ENCODE measurements around the gene PTPRD.
"Not testable (repeated sequence)": the region's sequence is repeated elsewhere in the genome, so short reads cannot be mapped to it uniquely, and the experiment has no call there.

PTPRD gene

DNA sequence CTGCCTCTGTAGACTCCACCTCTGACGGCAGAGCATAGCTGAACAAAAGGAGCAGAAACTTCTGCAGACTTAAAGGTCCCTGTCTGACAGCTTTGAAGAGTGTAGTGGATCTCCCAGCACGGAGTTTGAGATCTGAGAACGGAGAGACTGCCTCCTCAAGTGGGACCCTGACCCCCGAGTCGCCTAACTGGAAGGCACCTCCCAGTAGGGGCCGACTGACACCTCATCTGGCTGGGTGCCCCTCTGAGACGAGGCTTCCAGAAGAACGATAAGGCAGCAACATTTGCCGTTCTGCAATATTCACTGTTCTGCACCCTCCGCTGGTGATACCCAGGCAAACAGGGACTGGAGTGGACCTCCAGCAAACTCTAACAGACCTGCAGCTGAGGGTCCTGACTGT is 1186.3 kb downstream of the PTPRD start:
- not testable (repeated sequence) for DNase-seq

DNA sequence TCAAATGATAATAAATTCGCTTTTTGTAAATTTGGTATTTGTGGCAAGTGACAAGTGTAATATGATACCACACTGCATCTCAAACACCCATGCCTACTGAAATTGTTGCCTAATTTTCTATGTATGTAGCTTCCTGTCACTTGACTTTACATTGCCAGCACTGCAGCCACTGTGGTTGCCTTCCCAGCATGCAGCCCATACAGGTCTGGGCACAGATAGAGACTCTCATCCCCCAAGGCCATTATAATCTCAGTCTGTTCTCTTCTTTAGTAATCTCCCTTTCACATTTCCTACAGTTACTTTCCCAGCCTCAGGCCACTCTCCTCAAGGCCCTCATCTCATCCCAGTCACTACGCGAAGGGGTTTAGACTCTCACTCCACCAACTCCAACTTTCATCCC is 1200.6 kb downstream of the PTPRD start:
- DNase-seq: no peak

GRCh38 chr9:9410736-9411135 is 1202.1 kb downstream of the PTPRD start:
- no peak for DNase-seq

DNA sequence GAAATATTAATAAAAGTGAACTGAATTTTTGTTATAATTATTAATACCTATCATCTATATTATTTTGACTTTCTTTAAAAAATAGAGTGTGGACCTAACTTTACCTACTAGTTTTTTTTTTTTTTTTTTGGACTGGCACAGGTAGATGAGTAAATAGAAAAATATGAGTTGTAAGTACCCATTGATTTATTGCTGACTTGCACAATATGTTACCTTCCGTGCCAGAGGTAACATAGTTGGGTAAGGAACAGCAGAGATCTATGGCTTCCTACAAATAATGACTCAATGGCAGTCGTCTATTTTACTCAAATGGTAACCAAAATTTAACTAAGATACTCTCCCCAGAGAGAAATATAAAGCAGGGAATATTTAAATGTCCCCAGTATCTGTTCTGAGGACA is 1212.8 kb downstream of the PTPRD start:
- DNase-seq: no peak

GRCh38 chr9:9396518-9396917 is 1216.3 kb downstream of the PTPRD start:
- no peak for DNase-seq

DNA sequence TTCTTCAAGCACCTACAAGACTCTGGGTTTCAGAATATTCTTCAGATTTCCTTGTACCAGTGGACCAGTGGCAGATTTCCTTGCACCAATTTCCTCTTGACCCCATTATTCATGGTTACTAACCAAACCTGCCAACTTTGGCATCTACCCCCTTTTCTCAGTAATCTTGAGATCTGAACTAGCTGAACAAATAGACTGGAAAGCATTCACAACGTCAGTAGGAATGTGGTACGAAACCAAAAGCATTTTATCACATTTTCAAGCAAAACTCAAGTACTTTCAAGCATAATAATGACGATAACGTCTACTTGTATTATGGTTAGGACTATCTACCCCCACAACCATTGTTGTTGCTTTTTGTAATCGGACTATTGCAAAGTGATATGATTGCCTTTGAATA is 1217.3 kb downstream of the PTPRD start:
- DNase-seq: no peak

DNA sequence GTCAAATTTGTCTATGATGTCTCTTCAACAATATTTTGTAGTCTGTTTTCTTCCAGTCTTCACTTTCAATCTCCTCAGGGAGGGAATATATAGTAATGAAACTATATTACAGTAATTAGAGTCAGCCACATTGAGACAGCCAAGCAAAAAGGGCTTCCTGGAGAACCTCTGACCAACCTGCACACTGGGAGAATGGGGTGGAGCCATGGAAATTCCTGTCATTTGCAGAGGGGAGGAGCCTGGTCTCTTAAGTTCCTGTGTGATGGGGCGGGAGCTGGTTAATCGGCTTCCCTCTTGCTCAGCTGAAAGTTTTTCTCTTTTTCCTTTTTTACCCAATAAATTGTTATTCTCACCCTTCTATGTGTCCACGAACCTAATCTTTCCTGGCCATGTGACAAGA is 1220.0 kb downstream of the PTPRD start:
- no peak for DNase-seq

- DNase-seq: no peak
These were observed 1222.9 kb downstream of the PTPRD start for GRCh38 chr9:9389904-9390303.

GRCh38 chr9:9387511-9388115 is 1225.2 kb downstream of the PTPRD start:
- no peak for DNase-seq

DNA sequence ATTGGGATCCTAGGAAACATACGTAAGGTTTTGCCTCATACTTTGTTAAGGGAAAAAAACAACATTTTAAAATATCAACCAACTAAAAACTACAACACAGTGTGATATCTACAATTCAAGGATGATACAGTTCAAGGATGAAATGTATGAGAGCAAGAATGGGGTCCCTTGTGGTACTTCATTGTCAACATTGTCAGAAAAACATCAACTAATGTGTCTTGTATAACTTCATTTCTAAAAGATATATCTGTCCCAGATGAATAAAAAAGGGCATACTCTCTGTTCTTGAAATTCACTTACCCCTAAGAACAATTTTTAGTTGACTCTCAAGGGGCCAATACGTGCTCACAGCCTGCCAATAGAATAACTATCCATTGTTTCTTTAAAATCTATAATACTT is 1250.5 kb downstream of the PTPRD start:
- DNase-seq: no peak

- DNase-seq: no peak
These were observed 1259.8 kb downstream of the PTPRD start for GRCh38 chr9:9352877-9353481.

DNA sequence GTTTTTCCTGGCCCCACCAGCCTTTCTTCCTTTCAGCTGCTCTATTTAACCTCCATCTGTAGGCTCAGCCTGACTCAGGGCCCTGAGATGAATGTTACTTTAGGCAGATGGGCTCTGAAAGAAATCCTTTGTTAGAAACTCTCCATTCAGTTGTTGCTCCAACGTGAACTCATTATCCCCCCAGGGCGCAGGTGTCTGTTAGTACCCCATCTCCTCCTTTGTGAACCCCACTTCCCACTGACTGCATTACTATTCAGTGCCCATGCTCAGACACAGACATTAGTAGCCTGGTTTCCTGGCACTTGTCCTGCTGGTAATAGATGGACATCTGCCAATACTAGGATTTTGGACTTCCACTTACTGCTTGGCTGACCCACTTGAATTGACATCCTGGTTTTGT is 1271.6 kb downstream of the PTPRD start:
- DNase-seq: no peak

- no peak for DNase-seq
These were observed 1275.7 kb downstream of the PTPRD start for GRCh38 chr9:9337129-9337528.

GRCh38 chr9:9326749-9327148 is 1286.1 kb downstream of the PTPRD start:
- no peak for DNase-seq

DNA sequence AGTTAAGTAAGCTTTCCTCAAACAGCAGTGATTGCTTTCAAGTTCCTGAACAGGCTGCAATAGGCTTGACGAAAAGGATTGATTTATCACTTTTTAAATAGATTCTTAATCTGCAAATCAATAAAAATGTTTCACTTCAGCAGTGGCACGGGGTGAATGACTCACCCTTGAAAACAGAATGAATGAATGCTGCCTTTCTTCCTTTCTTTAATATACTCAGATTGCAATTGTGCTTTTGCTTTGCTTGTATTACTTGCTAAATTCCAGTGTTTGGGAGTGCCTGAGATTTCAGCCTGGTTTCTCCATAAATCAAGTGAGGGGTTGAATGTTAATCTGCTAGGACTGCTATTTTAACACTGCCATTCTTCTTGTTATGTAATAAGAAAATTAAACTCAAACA is 1293.8 kb downstream of the PTPRD start:
- DNase-seq: no peak

DNA sequence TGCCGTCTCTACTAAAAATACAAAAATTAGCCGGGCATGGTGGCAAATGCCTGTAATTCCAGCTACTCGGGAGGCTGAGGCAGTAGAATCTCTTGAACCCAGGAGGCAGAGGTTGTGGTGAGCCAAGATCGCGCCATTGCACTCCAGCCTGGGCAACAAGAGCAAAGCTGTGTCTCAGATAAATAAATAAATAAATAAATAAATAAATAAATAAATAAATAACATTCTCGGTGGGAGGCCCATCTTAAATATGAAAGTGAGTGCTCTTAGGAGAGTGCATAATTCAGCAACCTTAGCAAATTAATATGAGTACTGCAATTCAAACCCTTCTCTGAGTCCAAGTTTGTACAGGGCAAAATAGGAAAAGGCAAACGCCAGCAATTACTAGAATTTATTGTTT is 1302.1 kb downstream of the PTPRD start:
- not testable (repeated sequence) for DNase-seq

- DNase-seq: no peak
These were observed 1307.2 kb downstream of the PTPRD start for GRCh38 chr9:9305600-9305999.

DNA sequence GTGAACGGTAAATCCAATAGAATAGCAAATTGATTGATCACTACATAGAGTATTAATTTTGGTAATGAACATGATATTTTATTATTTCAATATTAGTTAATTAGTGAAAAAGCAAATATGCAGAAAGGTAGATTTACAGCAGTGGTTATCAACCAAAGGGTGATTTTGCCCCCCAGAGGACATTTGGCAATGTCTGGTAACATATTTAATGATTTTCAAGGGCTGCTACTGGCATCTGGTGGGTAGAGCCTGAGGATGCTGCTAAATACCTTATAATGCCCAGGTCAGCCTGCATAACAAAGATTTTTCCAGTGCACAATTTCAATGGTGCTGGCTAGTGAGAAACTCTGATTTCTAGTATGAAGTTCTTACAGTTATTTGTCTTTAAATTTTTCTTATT is 1313.7 kb downstream of the PTPRD start:
- DNase-seq: no peak

DNA sequence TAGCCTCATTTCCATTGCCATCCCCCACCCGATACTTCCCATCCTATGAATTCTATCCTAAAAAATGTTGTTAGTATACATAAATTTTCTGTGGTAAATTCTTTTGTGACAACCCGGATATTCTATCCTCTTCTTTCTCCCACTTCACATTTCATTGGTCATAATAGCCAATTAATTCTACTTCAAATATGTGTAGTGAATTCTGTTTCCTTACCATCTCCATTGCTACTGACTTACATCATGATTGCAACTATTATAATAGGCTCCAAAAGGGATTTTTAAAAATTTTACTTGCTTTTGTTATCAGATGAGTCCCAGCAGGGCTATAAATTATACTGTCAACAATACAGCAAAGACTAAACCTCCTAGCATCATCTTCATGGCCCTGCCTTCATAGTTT is 1326.8 kb downstream of the PTPRD start:
- no peak for DNase-seq

DNA sequence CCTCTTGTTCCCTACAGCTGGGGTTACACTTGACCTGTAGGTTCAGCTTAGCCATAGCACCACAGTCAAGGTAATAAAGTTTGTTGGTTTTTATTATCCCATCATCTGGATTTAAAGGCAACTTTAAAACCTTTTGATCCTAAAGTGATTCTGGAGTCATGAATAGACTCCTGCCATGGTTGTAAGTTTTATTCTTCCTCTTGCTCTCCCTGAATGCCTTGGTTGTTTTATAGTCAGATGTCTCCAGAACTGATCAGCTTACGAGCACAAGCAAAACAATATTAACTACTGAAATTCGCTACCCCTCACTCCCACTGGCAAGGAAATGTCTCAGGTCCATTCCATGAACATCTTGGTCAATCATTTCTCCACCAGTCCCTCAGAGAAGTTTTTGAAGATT is 1328.6 kb downstream of the PTPRD start:
- DNase-seq: no peak

GRCh38 chr9:9283159-9283986 is 1329.4 kb downstream of the PTPRD start:
- DNase-seq: no peak

DNA sequence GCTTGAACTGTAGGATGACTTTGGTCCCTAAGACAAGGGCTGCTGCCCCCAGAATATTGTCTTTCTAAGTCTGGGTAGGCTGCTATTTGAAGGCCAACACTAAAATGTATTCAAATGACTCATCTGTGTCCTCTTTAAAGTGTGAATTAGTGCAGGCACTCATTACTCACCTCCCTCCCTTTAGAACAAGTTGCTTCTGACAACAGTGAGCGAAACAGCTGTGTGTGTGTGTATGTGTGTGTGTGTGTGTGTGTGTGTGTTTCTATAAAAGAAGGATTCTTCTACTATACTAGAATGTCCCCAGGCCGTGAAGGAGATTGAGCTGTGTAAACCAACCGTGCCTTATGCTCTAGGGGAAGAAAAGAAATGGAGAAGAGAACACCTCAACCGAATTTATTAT is 1337.2 kb downstream of the PTPRD start:
- DNase-seq: no peak

DNA sequence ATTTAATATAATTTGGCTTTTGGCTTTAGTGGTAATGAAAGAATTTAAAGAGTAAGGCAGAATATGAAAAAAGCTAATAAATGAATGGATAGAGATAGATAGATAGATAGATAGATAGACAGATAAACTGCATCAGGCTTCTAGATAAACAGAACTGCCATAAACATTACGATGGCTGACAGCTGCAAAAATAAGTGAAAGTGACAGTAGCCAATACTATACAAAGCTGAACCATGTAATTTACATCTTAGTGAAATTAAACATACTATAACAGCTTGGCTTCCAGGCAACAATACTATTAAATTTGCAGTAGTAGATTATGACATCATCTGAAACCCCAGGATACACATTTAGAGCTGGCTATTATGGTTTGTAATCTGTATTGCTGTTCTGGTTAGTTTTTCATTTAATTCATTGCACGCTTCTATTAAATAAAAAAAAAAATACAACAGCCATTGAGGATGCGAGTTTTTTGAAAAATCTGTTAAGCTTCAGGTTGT is 1354.8 kb downstream of the PTPRD start:
- no peak for DNase-seq

GRCh38 chr9:9246726-9247125 is 1366.1 kb downstream of the PTPRD start:
- DNase-seq: no peak
